ENCODE results near the gene RHOT1.

The RHOT1 gene

DNA sequence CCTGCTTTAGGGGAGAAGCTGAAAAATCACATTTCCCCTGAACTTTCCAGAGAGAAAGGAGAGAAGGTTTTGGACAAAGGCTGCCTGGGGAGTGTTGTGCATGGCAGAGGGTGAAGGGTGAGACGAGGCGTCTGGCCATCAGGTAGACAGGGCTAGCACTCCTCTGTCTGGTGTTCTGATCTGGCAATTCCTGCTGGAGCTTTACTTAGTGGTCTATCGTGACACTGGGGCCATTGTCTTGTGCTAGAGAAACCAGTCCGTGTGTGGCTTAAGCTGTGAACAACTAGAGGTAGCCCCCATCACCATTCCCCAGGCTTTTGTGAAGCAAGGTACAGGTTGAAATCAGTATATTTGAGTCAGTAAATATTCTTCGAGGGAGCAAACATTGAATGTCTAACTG is 131.8 kb downstream of the RHOT1 start:
- TF ChIP-seq, protein P1, sequence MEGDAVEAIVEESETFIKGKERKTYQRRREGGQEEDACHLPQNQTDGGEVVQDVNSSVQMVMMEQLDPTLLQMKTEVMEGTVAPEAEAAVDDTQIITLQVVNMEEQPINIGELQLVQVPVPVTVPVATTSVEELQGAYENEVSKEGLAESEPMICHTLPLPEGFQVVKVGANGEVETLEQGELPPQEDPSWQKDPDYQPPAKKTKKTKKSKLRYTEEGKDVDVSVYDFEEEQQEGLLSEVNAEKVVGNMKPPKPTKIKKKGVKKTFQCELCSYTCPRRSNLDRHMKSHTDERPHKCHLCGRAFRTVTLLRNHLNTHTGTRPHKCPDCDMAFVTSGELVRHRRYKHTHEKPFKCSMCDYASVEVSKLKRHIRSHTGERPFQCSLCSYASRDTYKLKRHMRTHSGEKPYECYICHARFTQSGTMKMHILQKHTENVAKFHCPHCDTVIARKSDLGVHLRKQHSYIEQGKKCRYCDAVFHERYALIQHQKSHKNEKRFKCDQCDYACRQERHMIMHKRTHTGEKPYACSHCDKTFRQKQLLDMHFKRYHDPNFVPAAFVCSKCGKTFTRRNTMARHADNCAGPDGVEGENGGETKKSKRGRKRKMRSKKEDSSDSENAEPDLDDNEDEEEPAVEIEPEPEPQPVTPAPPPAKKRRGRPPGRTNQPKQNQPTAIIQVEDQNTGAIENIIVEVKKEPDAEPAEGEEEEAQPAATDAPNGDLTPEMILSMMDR (conservative IDR thresholded peaks at IDR 0.05; ENCODE audit: low read depth, low read length): no peak
- Histone ChIP-seq H3K4me1 (ENCODE audit: low read depth, poor library complexity, severe bottlenecking) (no peaks in the 10 kb centered on the region), H3K9ac (no peak overlapping the region), H3K79me2 (ENCODE audit: insufficient read depth, low read depth) (no peaks in the 10 kb centered on the region), H3K27ac (no peak overlapping the region), H3K36me3 (ENCODE audit: insufficient read depth) (no peaks in the 10 kb centered on the region), H2AFZ (ENCODE audit: low read depth) (no peak overlapping the region), H4K20me1 (ENCODE audit: insufficient read depth) (no peaks in the 10 kb centered on the region), H3K27me3 (ENCODE audit: insufficient read depth, low read depth) (peaks cover 9% of the 10 kb centered on the region; the same call in 1 of the 2 replicates), H3K4me2 (no peak overlapping the region), H3K4me3 (IDR thresholded peaks at IDR 0.05; ENCODE audit: insufficient read depth, low read depth, low read length) (no peak overlapping the region)

DNA sequence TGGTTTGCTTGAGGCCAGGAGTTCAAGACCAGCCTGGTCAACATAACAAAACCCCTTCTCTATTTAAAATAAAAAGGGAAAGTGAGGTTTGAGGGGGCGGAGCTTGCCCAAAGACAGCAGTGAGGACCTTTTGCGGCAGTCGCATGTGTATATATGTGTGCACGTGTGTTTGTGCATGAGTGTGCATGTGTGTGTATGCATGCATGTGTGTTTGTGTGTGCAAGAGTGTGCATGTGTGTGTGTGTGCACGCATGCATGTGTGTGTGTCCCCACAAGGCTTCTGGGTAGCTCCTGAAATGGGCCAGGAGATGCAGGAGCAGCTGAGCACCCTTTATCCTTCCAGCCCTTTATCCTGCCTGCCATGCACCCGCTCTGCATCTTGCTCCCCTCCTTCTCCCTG is 132.3 kb downstream of the RHOT1 start:
- Histone ChIP-seq H3K79me2 (ENCODE audit: insufficient read depth, low read depth) (no peaks in the 10 kb centered on the region), H3K36me3 (ENCODE audit: insufficient read depth) (no peaks in the 10 kb centered on the region), H3K27me3 (ENCODE audit: insufficient read depth, low read depth) (peaks cover 3% of the 10 kb centered on the region; the same call in 1 of the 2 replicates), H3K4me2 (no peak overlapping the region), H2AFZ (ENCODE audit: low read depth) (no peak overlapping the region), H3K27ac (no peak overlapping the region), H3K9ac (no peak overlapping the region), H4K20me1 (ENCODE audit: insufficient read depth) (no peaks in the 10 kb centered on the region), H3K4me3 (IDR thresholded peaks at IDR 0.05; ENCODE audit: insufficient read depth, low read depth, low read length) (no peak overlapping the region), H3K4me1 (ENCODE audit: low read depth, poor library complexity, severe bottlenecking) (no peaks in the 10 kb centered on the region)
- TF ChIP-seq, protein P1 (conservative IDR thresholded peaks at IDR 0.05; ENCODE audit: low read depth, low read length): no peak
